ENCODE data around the gene EIF2S3B. TPM values are rescaled to one million over a fixed set of nuclear protein-coding genes. Genes with fewer than 3 reads are reported as not detected.
"Not testable (repeated sequence)": the region's sequence is repeated elsewhere in the genome, so short reads cannot be mapped to it uniquely, and the experiment has no call there.

EIF2S3B gene
- total RNA-seq, result 0.35 TPM
- long read RNA-seq, result 0 reads

DNA sequence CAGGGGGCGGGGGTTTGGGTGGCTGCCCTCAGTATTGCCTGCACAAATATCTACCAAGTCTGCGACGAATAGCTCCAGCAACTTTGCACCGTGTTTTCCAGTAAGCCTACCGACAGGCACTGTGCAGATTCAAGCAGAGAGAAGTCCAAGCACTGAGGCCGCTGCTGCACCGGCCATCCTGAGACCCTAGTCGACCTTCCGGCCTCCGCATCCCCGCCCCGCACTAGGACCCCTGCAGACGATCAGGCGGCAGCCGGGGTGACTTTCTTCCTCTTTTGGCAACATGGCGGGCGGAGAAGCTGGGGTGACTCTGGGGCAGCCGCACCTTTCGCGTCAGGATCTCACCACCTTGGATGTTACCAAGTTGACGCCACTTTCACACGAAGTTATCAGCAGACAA, at the start of gene EIF2S3B:
Gene EIF2S3B, plus strand, starts transcription at position 271 of the 400 bp plus-strand sequence. Its CDS starts 13 bp downstream, at position 284.
- ATAC-seq (ENCODE audit: poor library complexity) (no peak), DNase-seq (no peak)
- intact Hi-C loops (cut with DNase I), result no loop called here

GRCh38 chr12:10456856-10457255, 48.8 kb upstream of the EIF2S3B start:
- ATAC-seq (ENCODE audit: poor library complexity) (no peak), DNase-seq (no peak)
- intact Hi-C loops (cut with DNase I), result no loop called here

- no peak for DNase-seq
- ATAC-seq (ENCODE audit: poor library complexity), result no peak
- intact Hi-C loops (cut with DNase I), result no loop called here
Measured at GRCh38 chr12:10457760-10458159, 47.9 kb upstream of the EIF2S3B start.

DNA sequence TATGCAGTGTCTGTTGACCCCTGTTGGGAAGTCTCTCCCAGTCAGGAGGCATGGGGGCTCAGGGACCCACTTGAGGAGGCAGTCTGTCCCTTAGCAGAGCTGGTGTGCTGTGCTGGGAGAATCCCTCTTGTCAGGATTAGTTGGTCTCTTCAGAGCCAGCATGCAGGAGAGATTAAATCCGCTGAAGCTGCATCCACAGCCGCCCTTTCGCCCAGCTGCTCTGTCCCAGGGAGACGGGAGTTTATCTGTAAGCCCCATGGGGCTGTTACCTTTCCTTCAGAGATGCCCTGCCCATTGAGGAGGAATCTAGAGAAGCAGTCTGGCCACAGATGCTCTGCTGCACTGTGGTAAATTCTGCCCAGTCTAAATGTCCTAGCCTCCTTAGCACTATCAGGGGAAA, 39.4 kb upstream of the EIF2S3B start:
- ATAC-seq (ENCODE audit: poor library complexity), result no peak
- intact Hi-C loops (cut with DNase I), result no loop called here
- no peak for DNase-seq

- no peak for ATAC-seq (ENCODE audit: poor library complexity)
- intact Hi-C loops (cut with DNase I), result no loop called here
- DNase-seq, result no peak
Measured at GRCh38 chr12:10469701-10470100, 36.0 kb upstream of the EIF2S3B start.

DNA sequence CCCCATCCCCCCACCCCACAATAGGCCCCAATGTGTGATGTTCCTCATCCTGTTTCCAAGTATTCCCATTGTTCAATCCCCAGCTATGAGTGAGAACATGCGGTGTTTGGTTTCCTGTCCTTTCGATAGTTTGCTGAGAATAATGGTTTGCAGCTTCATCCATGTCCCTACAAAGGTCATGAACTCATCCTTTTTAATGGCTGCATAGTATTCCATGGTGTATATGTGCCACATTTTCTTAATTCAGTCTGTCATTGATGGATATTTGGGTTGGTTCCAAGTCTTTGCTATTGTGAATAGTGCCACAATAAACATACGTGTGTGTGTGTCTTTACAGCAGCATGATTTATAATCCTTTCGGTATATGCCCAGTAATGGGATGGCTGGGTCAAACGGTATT, 32.9 kb upstream of the EIF2S3B start:
- ATAC-seq (ENCODE audit: poor library complexity); intact Hi-C loops (cut with DNase I); DNase-seq: not testable (repeated sequence)

DNA sequence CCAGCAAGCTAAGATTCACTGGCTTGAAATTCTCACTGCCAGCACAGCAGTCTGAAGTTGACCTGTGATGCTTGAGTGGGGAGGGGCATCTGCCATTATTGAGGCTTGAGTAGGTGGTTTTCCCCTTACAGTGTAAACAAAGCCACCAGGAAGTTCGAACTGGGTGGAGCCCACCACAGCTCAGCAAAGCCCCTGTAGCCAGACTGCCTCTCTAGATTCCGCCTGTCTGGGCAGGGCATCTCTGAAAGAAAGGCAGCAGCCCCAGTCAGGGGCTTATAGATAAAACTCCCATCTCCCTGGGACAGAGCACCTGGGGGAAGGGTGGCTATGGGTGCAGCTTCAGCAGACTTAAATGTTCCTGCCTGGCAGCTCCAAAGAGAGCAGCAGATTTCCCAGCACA, 23.8 kb upstream of the EIF2S3B start:
- ATAC-seq (ENCODE audit: poor library complexity); intact Hi-C loops (cut with DNase I); DNase-seq: not testable (repeated sequence)

- DNase-seq; intact Hi-C loops (cut with DNase I); ATAC-seq (ENCODE audit: poor library complexity): not testable (repeated sequence)
Measured at GRCh38 chr12:10487328-10487727, 18.4 kb upstream of the EIF2S3B start.

- DNase-seq (no peak), ATAC-seq (ENCODE audit: poor library complexity) (no peak)
- intact Hi-C loops (cut with DNase I), result no loop called here
Measured at GRCh38 chr12:10491766-10492165, 13.9 kb upstream of the EIF2S3B start.

DNA sequence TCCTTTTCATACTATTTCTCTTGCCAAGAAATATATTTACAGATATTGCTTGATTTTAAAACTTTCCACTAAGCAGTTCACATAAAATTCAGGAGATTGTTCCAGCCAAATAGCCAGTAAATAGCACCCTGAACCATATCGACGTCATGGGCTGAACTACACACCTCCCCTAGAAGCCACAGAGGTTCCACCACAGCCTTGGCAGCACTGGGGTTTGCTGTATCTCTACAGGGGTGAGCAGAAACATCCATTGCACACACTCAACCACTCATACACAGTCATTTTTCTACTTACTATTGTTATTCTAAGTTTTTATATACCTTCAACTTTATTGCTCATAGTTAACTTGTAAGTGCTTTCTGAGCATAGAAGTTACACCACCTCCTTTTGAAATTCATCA, 8.1 kb upstream of the EIF2S3B start:
- no peak for DNase-seq
- ATAC-seq (ENCODE audit: poor library complexity), result no peak
- intact Hi-C loops (cut with DNase I), result no loop called here

GRCh38 chr12:10498042-10498441, 7.6 kb upstream of the EIF2S3B start:
- ATAC-seq (ENCODE audit: poor library complexity), result no peak
- intact Hi-C loops (cut with DNase I), result no loop called here
- DNase-seq, result no peak

GRCh38 chr12:10501030-10501429, 4.7 kb upstream of the EIF2S3B start:
- ATAC-seq (ENCODE audit: poor library complexity) (no peak), DNase-seq (no peak)
- intact Hi-C loops (cut with DNase I), result no loop called here

GRCh38 chr12:10503460-10503859, 2.2 kb upstream of the EIF2S3B start:
- no peak for DNase-seq
- intact Hi-C loops (cut with DNase I), result no loop called here
- no peak for ATAC-seq (ENCODE audit: poor library complexity)

- intact Hi-C loops (cut with DNase I), result no loop called here
- DNase-seq, result no peak
- no peak for ATAC-seq (ENCODE audit: poor library complexity)
Measured at GRCh38 chr12:10511756-10512355, 6.2 kb downstream of the EIF2S3B start.

- DNase-seq (no peak), ATAC-seq (ENCODE audit: poor library complexity) (no peak)
- intact Hi-C loops (cut with DNase I), result no loop called here
Measured at GRCh38 chr12:10512798-10513197, 7.1 kb downstream of the EIF2S3B start.

DNA sequence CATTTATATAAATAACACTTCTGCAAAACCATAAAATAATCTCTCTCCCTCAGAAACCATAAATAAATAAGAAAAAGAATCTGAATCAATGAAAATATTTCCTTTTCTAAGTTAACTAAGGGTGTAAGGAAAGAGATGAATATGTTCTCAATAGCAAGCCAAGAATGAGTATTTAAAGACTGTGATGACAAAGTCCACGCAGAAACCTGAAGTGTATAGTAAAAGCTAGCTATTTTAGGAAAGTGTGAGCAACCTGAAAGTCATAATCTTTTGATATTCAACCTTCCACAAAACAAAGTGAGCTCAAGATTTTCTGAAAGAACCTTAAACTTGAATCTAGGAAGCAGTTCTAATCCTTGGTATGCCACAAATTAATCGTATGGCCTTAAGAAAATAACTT, 15.9 kb downstream of the EIF2S3B start:
- no peak for ATAC-seq (ENCODE audit: poor library complexity)
- intact Hi-C loops (cut with DNase I), result no loop called here

GRCh38 chr12:10528174-10528953, 22.7 kb downstream of the EIF2S3B start:
- no peak for DNase-seq
- intact Hi-C loops (cut with DNase I), result no loop called here
- no peak for ATAC-seq (ENCODE audit: poor library complexity)

More for the DNA sequence above, 15.9 kb downstream of the EIF2S3B start:
- no peak for DNase-seq

GRCh38 chr12:10529603-10530002, 23.9 kb downstream of the EIF2S3B start:
- ATAC-seq (ENCODE audit: poor library complexity) (no peak), DNase-seq (no peak)
- intact Hi-C loops (cut with DNase I), result no loop called here

- DNase-seq, result no peak
- intact Hi-C loops (cut with DNase I), result no loop called here
Measured at GRCh38 chr12:10537721-10538120, 32.0 kb downstream of the EIF2S3B start.

DNA sequence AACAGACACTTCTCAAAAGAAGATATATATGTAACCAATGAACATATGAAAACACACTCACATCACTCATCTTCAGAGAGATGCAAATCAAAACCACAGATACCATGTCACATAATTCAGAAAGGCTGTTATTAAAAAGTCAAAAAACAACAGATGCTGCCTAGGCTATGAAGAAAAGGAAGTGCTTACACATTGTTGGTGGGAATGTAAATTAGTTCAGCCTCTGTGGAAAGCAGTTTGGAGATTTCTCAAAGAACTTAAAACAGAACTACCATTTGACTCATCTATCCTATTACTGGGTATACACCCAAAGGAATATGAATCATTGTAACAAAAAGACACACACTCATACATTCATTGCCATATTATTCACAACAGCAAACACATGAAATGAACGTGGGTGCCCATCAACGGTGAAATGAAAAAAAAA, 35.1 kb downstream of the EIF2S3B start:
- no peak for ATAC-seq (ENCODE audit: poor library complexity)
- no peak for DNase-seq
- intact Hi-C loops (cut with DNase I), result no loop called here

More at GRCh38 chr12:10537721-10538120, 32.0 kb downstream of the EIF2S3B start:
- ATAC-seq (ENCODE audit: poor library complexity), result no peak

Data from Right ventricle myocardium superior (tissue), 1 donor.